HEK293 (cell line): ENCODE results near the gene ELL.

Source experiments
- ZNF274 ChIP-seq, 2 experiments: fragments of 200-500 bp in 1 of 2; fragments of 450-650 bp in 1 of 2; sonication (Bioruptor generic) in 1 of 2; formaldehyde crosslinking in 1 of 2; IDR thresholded peaks; 2 replicates each; pipeline versions ENCODE4 v1.5.1 to v1.6.1; 2014 to 2016; ENCODE audit warnings: borderline replicate concordance in 1 of 2, inconsistent platforms in 1 of 2, low read length in 1 of 2, missing biosample characterization in 1 of 2, missing genetic modification characterization in 1 of 2
- TF ChIP-seq, protein P1 (sequence below): fragments of 450-650 bp; formaldehyde crosslinking; IDR thresholded peaks from 2 replicates; pipeline ENCODE4 v1.5.1; 2016; ENCODE audit warnings: missing biosample characterization, missing genetic modification characterization
- TF ChIP-seq, protein P2 (sequence below): fragments of 450-650 bp; formaldehyde crosslinking; IDR thresholded peaks from 2 replicates; pipeline ENCODE4 v1.5.1; 2016; ENCODE audit warnings: missing biosample characterization, missing genetic modification characterization

- no peak for TF ChIP-seq ZNF274 (IDR thresholded peaks at IDR 0.05; ENCODE audit: low read length)
- TF ChIP-seq ZNF274 (tag by site-specific recombination; IDR thresholded peaks at IDR 0.05; ENCODE audit: borderline replicate concordance): no peak
- TF ChIP-seq, protein P1, sequence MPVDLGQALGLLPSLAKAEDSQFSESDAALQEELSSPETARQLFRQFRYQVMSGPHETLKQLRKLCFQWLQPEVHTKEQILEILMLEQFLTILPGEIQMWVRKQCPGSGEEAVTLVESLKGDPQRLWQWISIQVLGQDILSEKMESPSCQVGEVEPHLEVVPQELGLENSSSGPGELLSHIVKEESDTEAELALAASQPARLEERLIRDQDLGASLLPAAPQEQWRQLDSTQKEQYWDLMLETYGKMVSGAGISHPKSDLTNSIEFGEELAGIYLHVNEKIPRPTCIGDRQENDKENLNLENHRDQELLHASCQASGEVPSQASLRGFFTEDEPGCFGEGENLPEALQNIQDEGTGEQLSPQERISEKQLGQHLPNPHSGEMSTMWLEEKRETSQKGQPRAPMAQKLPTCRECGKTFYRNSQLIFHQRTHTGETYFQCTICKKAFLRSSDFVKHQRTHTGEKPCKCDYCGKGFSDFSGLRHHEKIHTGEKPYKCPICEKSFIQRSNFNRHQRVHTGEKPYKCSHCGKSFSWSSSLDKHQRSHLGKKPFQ (tag by site-specific recombination): no peak
- TF ChIP-seq, protein P2, sequence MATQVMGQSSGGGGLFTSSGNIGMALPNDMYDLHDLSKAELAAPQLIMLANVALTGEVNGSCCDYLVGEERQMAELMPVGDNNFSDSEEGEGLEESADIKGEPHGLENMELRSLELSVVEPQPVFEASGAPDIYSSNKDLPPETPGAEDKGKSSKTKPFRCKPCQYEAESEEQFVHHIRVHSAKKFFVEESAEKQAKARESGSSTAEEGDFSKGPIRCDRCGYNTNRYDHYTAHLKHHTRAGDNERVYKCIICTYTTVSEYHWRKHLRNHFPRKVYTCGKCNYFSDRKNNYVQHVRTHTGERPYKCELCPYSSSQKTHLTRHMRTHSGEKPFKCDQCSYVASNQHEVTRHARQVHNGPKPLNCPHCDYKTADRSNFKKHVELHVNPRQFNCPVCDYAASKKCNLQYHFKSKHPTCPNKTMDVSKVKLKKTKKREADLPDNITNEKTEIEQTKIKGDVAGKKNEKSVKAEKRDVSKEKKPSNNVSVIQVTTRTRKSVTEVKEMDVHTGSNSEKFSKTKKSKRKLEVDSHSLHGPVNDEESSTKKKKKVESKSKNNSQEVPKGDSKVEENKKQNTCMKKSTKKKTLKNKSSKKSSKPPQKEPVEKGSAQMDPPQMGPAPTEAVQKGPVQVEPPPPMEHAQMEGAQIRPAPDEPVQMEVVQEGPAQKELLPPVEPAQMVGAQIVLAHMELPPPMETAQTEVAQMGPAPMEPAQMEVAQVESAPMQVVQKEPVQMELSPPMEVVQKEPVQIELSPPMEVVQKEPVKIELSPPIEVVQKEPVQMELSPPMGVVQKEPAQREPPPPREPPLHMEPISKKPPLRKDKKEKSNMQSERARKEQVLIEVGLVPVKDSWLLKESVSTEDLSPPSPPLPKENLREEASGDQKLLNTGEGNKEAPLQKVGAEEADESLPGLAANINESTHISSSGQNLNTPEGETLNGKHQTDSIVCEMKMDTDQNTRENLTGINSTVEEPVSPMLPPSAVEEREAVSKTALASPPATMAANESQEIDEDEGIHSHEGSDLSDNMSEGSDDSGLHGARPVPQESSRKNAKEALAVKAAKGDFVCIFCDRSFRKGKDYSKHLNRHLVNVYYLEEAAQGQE (tag by site-specific recombination): no peak
Observed at GRCh38 chr19:18443831-18444230, 78.0 kb downstream of the ELL start.
